HEK293T (cell line): ENCODE data around the gene CWC15.

Experiments used
- CTCF ChIA-PET: fragments of 350-600 bp; formaldehyde crosslinking; extraction: SDS; loops from one replicate; lab custom pipeline; 2021; ENCODE audit warnings: antibody characterized with exemption, inconsistent platforms; lab: Yijun Ruan, JAX
- POLR2A ChIA-PET: fragments of 350-600 bp; formaldehyde crosslinking; extraction: SDS; loops from one replicate; lab custom pipeline; 2020; ENCODE audit warnings: antibody characterized with exemption, inconsistent platforms; lab: Yijun Ruan, JAX
- DNase-seq: peaks from one replicate; pipeline ENCODE4 v3.0.0; 2012; ENCODE audit warnings: mixed read lengths; ENCODE audit errors: extremely low spot score
- ARNT ChIP-seq: fragments of 450-650 bp; IDR thresholded peaks from 2 replicates; pipeline ENCODE4 v1.6.1; 2017; ENCODE audit warnings: mild to moderate bottlenecking
- BHLHE40 ChIP-seq: fragments of 450-650 bp; IDR thresholded peaks from 2 replicates; pipeline ENCODE4 v1.6.1; 2016; ENCODE audit warnings: mild to moderate bottlenecking, moderate library complexity, borderline replicate concordance
- CTBP1 ChIP-seq: fragments of 450-650 bp; IDR thresholded peaks from 2 replicates; pipeline ENCODE4 v1.6.1; 2016; ENCODE audit warnings: borderline replicate concordance
- ELF4 ChIP-seq: fragments of 450-650 bp; IDR thresholded peaks from 2 replicates; pipeline ENCODE4 v1.6.1; 2017; ENCODE audit warnings: antibody characterized with exemption
- FOXA1 ChIP-seq: fragments of 450-650 bp; IDR thresholded peaks from 2 replicates; pipeline ENCODE4 v1.6.1; 2016; ENCODE audit warnings: mild to moderate bottlenecking
- FOXK2 ChIP-seq: fragments of 450-650 bp; IDR thresholded peaks from 2 replicates; pipeline ENCODE4 v1.6.1; 2016; ENCODE audit warnings: mild to moderate bottlenecking
- FOXM1 ChIP-seq: fragments of 450-650 bp; IDR thresholded peaks from 2 replicates; pipeline ENCODE4 v1.6.1; 2017; ENCODE audit warnings: mild to moderate bottlenecking, borderline replicate concordance
- HDGF ChIP-seq: fragments of 450-650 bp; IDR thresholded peaks from 2 replicates; pipeline ENCODE4 v1.6.1; 2017; ENCODE audit warnings: antibody characterized with exemption, borderline replicate concordance
- L3MBTL2 ChIP-seq: fragments of 450-650 bp; conservative IDR thresholded peaks from 2 replicates; pipeline ENCODE4 v1.6.1; 2016; ENCODE audit warnings: mild to moderate bottlenecking
- LEF1 ChIP-seq: fragments of 450-650 bp; IDR thresholded peaks from 2 replicates; pipeline ENCODE4 v1.6.1; 2017; ENCODE audit warnings: mild to moderate bottlenecking, borderline replicate concordance
- NFRKB ChIP-seq: fragments of 450-650 bp; IDR thresholded peaks from 2 replicates; pipeline ENCODE4 v1.6.1; 2016; ENCODE audit warnings: mild to moderate bottlenecking, moderate library complexity
- PKNOX1 ChIP-seq: fragments of 450-650 bp; IDR thresholded peaks from 2 replicates; pipeline ENCODE4 v1.6.1; 2016
- SP1 ChIP-seq: fragments of 450-650 bp; IDR thresholded peaks from 2 replicates; pipeline ENCODE4 v1.6.1; 2017
- SUZ12 ChIP-seq: fragments of 450-650 bp; IDR thresholded peaks from 2 replicates; pipeline ENCODE4 v1.6.1; 2016; ENCODE audit warnings: mild to moderate bottlenecking
- TARDBP ChIP-seq: fragments of 450-650 bp; IDR thresholded peaks from 2 replicates; pipeline ENCODE4 v1.6.1; 2016
- ZNF384 ChIP-seq: fragments of 450-650 bp; IDR thresholded peaks from 2 replicates; pipeline ENCODE4 v1.6.1; 2016

CWC15 gene

GRCh38 chr11:94939346-94939745 is 34.0 kb downstream of the CWC15 start:
- TF ChIP-seq HDGF (no peak), CTBP1 (no peak), FOXA1 (no peak), L3MBTL2 (no peak), LEF1 (no peak), ARNT (no peak), PKNOX1 (no peak), ELF4 (no peak)

GRCh38 chr11:94938095-94939055 is 35.0 kb downstream of the CWC15 start:
- ChIA-PET CTCF (no interaction called here), POLR2A (no interaction called here)
- TF ChIP-seq ELF4 (no peak), SUZ12 (no peak), BHLHE40 (no peak), PKNOX1 (peak; percentile 24; the same call in 1 of the 2 replicates), CTBP1 (no peak)
- peak; percentile 19 for DNase-seq

More at GRCh38 chr11:94939346-94939745, 34.0 kb downstream of the CWC15 start:
- ChIA-PET POLR2A (no interaction called here), CTCF (no interaction called here)
- no peak for DNase-seq

GRCh38 chr11:94934846-94935245 is 38.5 kb downstream of the CWC15 start:
- no peak for DNase-seq

GRCh38 chr11:94934362-94934761 is 39.0 kb downstream of the CWC15 start:
- POLR2A ChIA-PET: interaction anchor here (0.9 kb wide), 1 partner anchor 39 kb away, joined by 3 read pairs; the partner anchor contains the start of genes CWC15 and KDM4D
- no peak for DNase-seq
- CTCF ChIA-PET: no interaction called here
- TF ChIP-seq ZNF384 (no peak), ARNT (no peak), NFRKB (no peak), FOXM1 (no peak)

More at GRCh38 chr11:94934846-94935245, 38.5 kb downstream of the CWC15 start:
- ChIA-PET CTCF (no interaction called here), POLR2A (no interaction called here)
- TF ChIP-seq ARNT: no peak
- no peak for TF ChIP-seq PKNOX1
- TF ChIP-seq TARDBP: no peak
- TF ChIP-seq CTBP1: no peak
- no peak for TF ChIP-seq ZNF384
- TF ChIP-seq NFRKB: no peak
- no peak for TF ChIP-seq FOXK2
- TF ChIP-seq FOXM1: no peak
- TF ChIP-seq FOXA1: no peak
- TF ChIP-seq SUZ12: no peak
- no peak for TF ChIP-seq HDGF
- TF ChIP-seq LEF1: no peak
- no peak for TF ChIP-seq SP1
- TF ChIP-seq L3MBTL2: no peak
- TF ChIP-seq BHLHE40: no peak
- TF ChIP-seq ELF4: no peak

- CTCF ChIA-PET: no interaction called here
- POLR2A ChIA-PET: interaction anchor here (0.6 to 0.9 kb wide), 2 partner anchors 40 to 130 kb away, joined by 3 read pairs; partner anchors contain the start of genes CWC15 and KDM4D
- no peak for DNase-seq
- TF ChIP-seq FOXK2: no peak
- no peak for TF ChIP-seq TARDBP
- TF ChIP-seq SUZ12: no peak
- no peak for TF ChIP-seq L3MBTL2
- TF ChIP-seq HDGF: no peak
- TF ChIP-seq LEF1: no peak
- TF ChIP-seq SP1: no peak
- TF ChIP-seq FOXM1: no peak
- TF ChIP-seq ZNF384: no peak
- no peak for TF ChIP-seq NFRKB
- no peak for TF ChIP-seq ELF4
- TF ChIP-seq ARNT: no peak
- TF ChIP-seq PKNOX1: no peak
- no peak for TF ChIP-seq FOXA1
- no peak for TF ChIP-seq CTBP1
- TF ChIP-seq BHLHE40: no peak
Observed at GRCh38 chr11:94933223-94934130, 39.9 kb downstream of the CWC15 start.
